GM23338 (cell line): ENCODE data around the gene MYO1D. TPM values are rescaled to one million over a fixed set of nuclear protein-coding genes. Genes with fewer than 3 reads are reported as not detected.

ENCODE experiments used
- ATAC-seq: fragments of 200-7000 bp; cut with Tn5 transposase; 3 replicates; pipeline ENCODE4 v1.9.1; 2020
- DNase-seq: peaks from one replicate; pipeline ENCODE4 v3.0.0-alpha.2; 2015; ENCODE audit warnings: low spot score
- H2AFZ ChIP-seq: fragments of 200-600 bp; sonication (generic); 2 replicates; pipeline ENCODE4 v1.8.0; 2016; ENCODE audit warnings: antibody characterized with exemption, mild to moderate bottlenecking, moderate library complexity
- H3F3A ChIP-seq: fragments of 200-600 bp; sonication (generic); replicated peaks from 2 replicates; pipeline ENCODE4 v1.8.0; 2017; ENCODE audit warnings: antibody characterized with exemption, mixed run types, low read depth
- H3K27ac ChIP-seq: fragments of 200-600 bp; sonication (generic); 2 replicates; pipeline ENCODE4 v1.6.1; 2016; ENCODE audit warnings: low read depth
- H3K27me3 ChIP-seq: fragments of 200-600 bp; sonication (generic); 2 replicates; pipeline ENCODE4 v1.8.0; 2016; ENCODE audit warnings: mild to moderate bottlenecking, mixed run types, moderate library complexity; ENCODE audit not compliant: insufficient read depth
- H3K36me3 ChIP-seq: fragments of 200-600 bp; sonication (generic); 2 replicates; pipeline ENCODE4 v1.8.0; 2016; ENCODE audit warnings: mild to moderate bottlenecking; ENCODE audit not compliant: insufficient read depth
- H3K4me1 ChIP-seq: fragments of 200-600 bp; sonication (generic); 2 replicates; pipeline ENCODE4 v1.8.0; 2016; ENCODE audit warnings: mild to moderate bottlenecking, moderate library complexity; ENCODE audit not compliant: insufficient read depth
- H3K4me2 ChIP-seq: fragments of 200-600 bp; sonication (generic); 2 replicates; pipeline ENCODE4 v1.7.1; 2017; ENCODE audit warnings: mixed run types
- H3K4me3 ChIP-seq: fragments of 200-600 bp; sonication (generic); 2 replicates; pipeline ENCODE4 v1.6.1; 2016; ENCODE audit warnings: mixed run types
- H3K79me2 ChIP-seq: fragments of 200-600 bp; sonication (generic); replicated peaks from 2 replicates; pipeline ENCODE4 v1.8.0; 2017; ENCODE audit warnings: mild to moderate bottlenecking; ENCODE audit not compliant: insufficient read depth
- H3K9me2 ChIP-seq: fragments of 200-600 bp; sonication (generic); 2 replicates; pipeline ENCODE4 v1.8.0; 2017; ENCODE audit not compliant: insufficient read depth
- H4K20me1 ChIP-seq: fragments of 200-600 bp; sonication (generic); replicated peaks from 2 replicates; pipeline ENCODE4 v1.8.0; 2017; ENCODE audit warnings: mild to moderate bottlenecking; ENCODE audit not compliant: insufficient read depth
- H3K27ac Mint-ChIP-seq: 2 replicates; pipeline ENCODE4 v1.8.0; 2020; ENCODE audit warnings: inconsistent platforms, mild to moderate bottlenecking, moderate library complexity, mixed read lengths
- H3K27me3 Mint-ChIP-seq: 3 replicates; pipeline ENCODE4 v1.8.0; 2022; ENCODE audit warnings: low read depth, mild to moderate bottlenecking, moderate library complexity, mixed read lengths, inconsistent platforms; ENCODE audit not compliant: insufficient read depth, poor library complexity
- H3K36me3 Mint-ChIP-seq: 3 replicates; pipeline ENCODE4 v1.8.0; 2021; ENCODE audit warnings: low read depth, mild to moderate bottlenecking, inconsistent platforms, moderate library complexity, mixed read lengths
- H3K4me1 Mint-ChIP-seq: 3 replicates; pipeline ENCODE4 v1.8.0; 2020; ENCODE audit warnings: mild to moderate bottlenecking, inconsistent platforms, mixed read lengths
- H3K4me3 Mint-ChIP-seq: 3 replicates; pipeline ENCODE4 v1.8.0; 2021; ENCODE audit warnings: moderate library complexity, mild to moderate bottlenecking, inconsistent platforms, mixed read lengths
- H3K9me3 Mint-ChIP-seq: 3 replicates; pipeline ENCODE4 v1.8.0; 2020; ENCODE audit warnings: moderate library complexity, mild to moderate bottlenecking, inconsistent platforms, mixed read lengths
- CREB1 ChIP-seq: fragments of 250-450 bp; sonication (Bioruptor Pico); IDR thresholded peaks from 2 replicates; pipeline ENCODE4 v1.5.0; 2020; ENCODE audit warnings: low read depth, mild to moderate bottlenecking, moderate library complexity
- CTCF ChIP-seq, 2 experiments: fragments of 200-600 bp in 1 of 2; sonication (generic) in 1 of 2; conservative IDR thresholded peaks; 2 replicates each; pipeline versions ENCODE4 v1.5.1 to v1.6.1; 2016 to 2017; ENCODE audit warnings: antibody characterized with exemption in 2 of 2, low read depth in 2 of 2, mild to moderate bottlenecking in 2 of 2, moderate library complexity in 1 of 2
- ETS1 ChIP-seq: IDR thresholded peaks from 2 replicates; pipeline ENCODE4 v1.6.1; 2016; ENCODE audit warnings: antibody characterized with exemption
- EZH2 ChIP-seq: fragments of 200-600 bp; sonication (generic); IDR thresholded peaks from one replicate; pipeline ENCODE4 v1.8.0; 2017; ENCODE audit warnings: antibody characterized with exemption, mild to moderate bottlenecking, low read depth; ENCODE audit not compliant: unreplicated experiment
- EZH2phosphoT487 ChIP-seq: fragments of 200-600 bp; sonication (generic); IDR thresholded peaks from one replicate; pipeline ENCODE4 v1.8.1; 2018; ENCODE audit warnings: antibody characterized with exemption; ENCODE audit not compliant: unreplicated experiment
- JUNB ChIP-seq: IDR thresholded peaks from one replicate; pipeline ENCODE4 v1.6.1; 2016; ENCODE audit warnings: antibody characterized with exemption; ENCODE audit not compliant: unreplicated experiment
- NANOG ChIP-seq: IDR thresholded peaks from 2 replicates; pipeline ENCODE4 v1.6.1; 2016; ENCODE audit warnings: antibody characterized with exemption, borderline replicate concordance
- POLR2AphosphoS5 ChIP-seq: IDR thresholded peaks from 2 replicates; pipeline ENCODE4 v1.6.1; 2016; ENCODE audit warnings: antibody characterized with exemption, low read depth
- REST ChIP-seq: IDR thresholded peaks from one replicate; pipeline ENCODE4 v1.6.1; 2018; ENCODE audit warnings: antibody characterized with exemption; ENCODE audit not compliant: unreplicated experiment
- ZNF114 ChIP-seq: fragments of 250-450 bp; sonication (Bioruptor Pico); IDR thresholded peaks from 2 replicates; pipeline ENCODE4 v1.5.0; 2020; ENCODE audit warnings: mild to moderate bottlenecking, moderate library complexity
- ZNF331 ChIP-seq: fragments of 250-450 bp; sonication (Bioruptor Pico); IDR thresholded peaks from 2 replicates; pipeline ENCODE4 v1.5.0; 2020; ENCODE audit warnings: low read depth, mild to moderate bottlenecking, moderate library complexity
- ZNF462 ChIP-seq: fragments of 250-450 bp; sonication (Bioruptor Pico); IDR thresholded peaks from 2 replicates; pipeline ENCODE4 v1.5.0; 2020; ENCODE audit warnings: mild to moderate bottlenecking, moderate library complexity
- polyA plus RNA-seq: library from polyadenylated mRNA; unstranded; fragments of >200 nt; fragmentation: Nextera tagmentation; extraction: Ambion mirVana; gene quantifications from 2 replicates; pipeline ENCODE4 v1.2.1, GENCODE V29; 2016
- total RNA-seq: library from RNA; depleted of rRNA; stranded (reverse); fragments of >200 nt; shearing (Covaris generic); gene quantifications from 2 replicates; pipeline ENCODE4 v1.2.3, GENCODE V29; 2014

MYO1D gene
- total and polyA plus RNA-seq, 2 experiments from 2014 or later, result 8.6 to 28.6 TPM

- no peaks in the 10 kb centered on the region for H4K20me1 ChIP-seq
- H3K9me2 ChIP-seq, result no peaks in the 10 kb centered on the region
- H3K4me3 ChIP-seq, result no peak overlapping the region
- H3K79me2 ChIP-seq, result no peaks in the 10 kb centered on the region; the same call in 1 of the 2 replicates
- TF ChIP-seq EZH2phosphoT487 (no peak), EZH2 (no peak), ZNF462 (no peak), POLR2AphosphoS5 (no peak), JUNB (no peak), ETS1 (no peak), CREB1 (CRISPR knock-in tag) (no peak), CTCF (conservative IDR thresholded peaks at IDR 0.05; ENCODE audit: low read depth in 2 of 2) (no peak), ZNF331 (CRISPR knock-in tag) (no peak), ZNF114 (CRISPR knock-in tag) (no peak), NANOG (no peak), REST (no peak)
- no peaks in the 10 kb centered on the region for H3K4me1 ChIP-seq
- DNase-seq (no peak), ATAC-seq (no peak)
- no peak overlapping the region for H2AFZ ChIP-seq
- no peaks in the 10 kb centered on the region for H3K36me3 ChIP-seq
- Mint-ChIP-seq H3K36me3 (no peaks in the 10 kb centered on the region), H3K4me1 (no peaks in the 10 kb centered on the region), H3K4me3 (no peak overlapping the region), H3K9me3 (no peaks in the 10 kb centered on the region), H3K27me3 (peaks cover 3% of the 10 kb centered on the region), H3K27ac (no peak overlapping the region)
- H3K27ac ChIP-seq, result no peak overlapping the region
- no peaks in the 10 kb centered on the region for H3K27me3 ChIP-seq
- no peaks in the 10 kb centered on the region for H3F3A ChIP-seq
- H3K4me2 ChIP-seq, result no peak overlapping the region
Observed at GRCh38 chr17:32834104-32834503, 42.8 kb downstream of the MYO1D start.
